Fibroblast of lung (primary cell): ENCODE data around the gene TTL. TPM values are rescaled to one million over a fixed set of nuclear protein-coding genes. Genes with fewer than 3 reads are reported as not detected.
"Not testable (repeated sequence)": the region's sequence is repeated elsewhere in the genome, so short reads cannot be mapped to it uniquely, and the experiment has no call there.

Experiments
- DNase-seq, 2 donors: peaks; one replicate each; pipeline versions ENCODE4 v3.0.0 to v3.0.0-alpha.2; 2010; ENCODE audit warnings: low read depth in 2 of 2
- H2AFZ ChIP-seq: 2 replicates; pipeline ENCODE4 v1.5.1; 2012; ENCODE audit warnings: low read length, control low read depth, inconsistent platforms
- H3K27ac ChIP-seq: 2 replicates; pipeline ENCODE4 v1.5.1; 2011; ENCODE audit warnings: low read length, control low read depth; ENCODE audit not compliant: insufficient read depth
- H3K27me3 ChIP-seq: 2 replicates; pipeline ENCODE4 v1.5.1; 2011; ENCODE audit warnings: mild to moderate bottlenecking, low read length; ENCODE audit not compliant: control insufficient read depth, insufficient read depth
- H3K36me3 ChIP-seq: 2 replicates; pipeline ENCODE4 v1.5.1; 2011; ENCODE audit warnings: low read length; ENCODE audit not compliant: control insufficient read depth, insufficient read depth
- H3K4me1 ChIP-seq: 2 replicates; pipeline ENCODE4 v1.5.1; 2011; ENCODE audit warnings: low read length; ENCODE audit not compliant: control insufficient read depth, insufficient read depth; ENCODE audit errors: extremely low read depth
- H3K4me2 ChIP-seq: 2 replicates; pipeline ENCODE4 v1.5.1; 2011; ENCODE audit warnings: low read length, control low read depth; ENCODE audit not compliant: insufficient read depth; ENCODE audit errors: extremely low read depth
- H3K4me3 ChIP-seq, 4 experiments: fragments of 200-600 bp in 1 of 4; sonication (generic) in 1 of 4; replicated peaks in 1 of 4; 2 replicates each; pipeline ENCODE4 v1.5.1; 2011 to 2016; ENCODE audit warnings: low read length in 4 of 4, low read depth in 3 of 4, mild to moderate bottlenecking in 3 of 4, control low read depth in 2 of 4, inconsistent platforms in 1 of 4, mixed read lengths in 1 of 4; ENCODE audit not compliant: insufficient read depth in 1 of 4; ENCODE audit errors: control extremely low read depth in 1 of 4
- H3K79me2 ChIP-seq: 2 replicates; pipeline ENCODE4 v1.5.1; 2012; ENCODE audit warnings: mild to moderate bottlenecking, low read length, inconsistent platforms; ENCODE audit not compliant: control insufficient read depth, insufficient read depth
- H3K9ac ChIP-seq: 2 replicates; pipeline ENCODE4 v1.5.1; 2011; ENCODE audit warnings: mild to moderate bottlenecking, low read length, control low read depth; ENCODE audit not compliant: insufficient read depth
- H3K9me3 ChIP-seq: 2 replicates; pipeline ENCODE4 v1.5.1; 2012; ENCODE audit warnings: low read depth, low read length; ENCODE audit not compliant: control insufficient read depth, insufficient read depth
- H4K20me1 ChIP-seq: 2 replicates; pipeline ENCODE4 v1.5.1; 2011; ENCODE audit warnings: low read length; ENCODE audit not compliant: control insufficient read depth, insufficient read depth; ENCODE audit errors: extremely low read depth
- polyA plus RNA-seq, 2 donors: library from polyadenylated mRNA; depleted of rRNA in 1 of 2; stranded (reverse) in 1 of 2; unstranded in 1 of 2; fragments of >200 nt; gene quantifications; 2 replicates each; pipeline ENCODE4 v1.2.1, GENCODE V29; 2011 to 2012; ENCODE audit warnings: missing spikeins in 1 of 2
- total RNA-seq: library from RNA; depleted of rRNA; stranded (reverse); fragments of >200 nt; gene quantifications from 2 replicates; pipeline ENCODE4 v1.2.1, GENCODE V29; 2014
- TF ChIP-seq, protein P1 (sequence below), 2 donors: IDR thresholded peaks in 1 of 2; conservative IDR thresholded peaks in 1 of 2; 1 replicate in 1 of 2; 2 replicates in 1 of 2; pipeline ENCODE4 v1.5.1; 2011 to 2012; ENCODE audit warnings: low read length in 2 of 2, control low read depth in 1 of 2, inconsistent platforms in 1 of 2, low read depth in 1 of 2, mild to moderate bottlenecking in 1 of 2

TTL gene
- total and polyA plus RNA-seq, 2 donors (not counting 1 experiment from before 2014, with no cell fraction given): 28.2 to 30.9 TPM

DNA sequence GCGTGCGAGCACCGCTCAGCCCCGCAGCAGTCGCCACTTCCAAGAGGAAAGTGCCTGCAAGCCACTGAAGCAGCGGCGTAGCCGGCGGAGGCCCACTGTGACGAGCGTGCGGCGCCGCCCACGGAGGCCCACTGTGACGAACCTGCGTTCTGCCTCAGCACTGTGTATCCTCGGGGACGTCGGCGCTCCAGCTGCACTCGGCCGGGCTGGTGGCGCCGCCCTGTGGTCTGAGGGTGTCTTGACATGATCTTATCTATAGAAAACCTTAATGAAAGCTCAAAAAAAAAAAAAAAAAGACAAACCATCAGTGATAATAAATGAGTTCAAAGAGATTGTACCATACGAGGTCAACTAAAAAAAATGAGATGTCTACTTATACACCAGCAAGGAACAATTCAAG is 48.5 kb upstream of the TTL start, which contains the start of gene RGPD8:
TSS of gene RGPD8 (minus strand) at position 166 of the 400 bp plus-strand sequence. CDS start 192 bp downstream, outside the sequence.
- TF ChIP-seq, protein P1, sequence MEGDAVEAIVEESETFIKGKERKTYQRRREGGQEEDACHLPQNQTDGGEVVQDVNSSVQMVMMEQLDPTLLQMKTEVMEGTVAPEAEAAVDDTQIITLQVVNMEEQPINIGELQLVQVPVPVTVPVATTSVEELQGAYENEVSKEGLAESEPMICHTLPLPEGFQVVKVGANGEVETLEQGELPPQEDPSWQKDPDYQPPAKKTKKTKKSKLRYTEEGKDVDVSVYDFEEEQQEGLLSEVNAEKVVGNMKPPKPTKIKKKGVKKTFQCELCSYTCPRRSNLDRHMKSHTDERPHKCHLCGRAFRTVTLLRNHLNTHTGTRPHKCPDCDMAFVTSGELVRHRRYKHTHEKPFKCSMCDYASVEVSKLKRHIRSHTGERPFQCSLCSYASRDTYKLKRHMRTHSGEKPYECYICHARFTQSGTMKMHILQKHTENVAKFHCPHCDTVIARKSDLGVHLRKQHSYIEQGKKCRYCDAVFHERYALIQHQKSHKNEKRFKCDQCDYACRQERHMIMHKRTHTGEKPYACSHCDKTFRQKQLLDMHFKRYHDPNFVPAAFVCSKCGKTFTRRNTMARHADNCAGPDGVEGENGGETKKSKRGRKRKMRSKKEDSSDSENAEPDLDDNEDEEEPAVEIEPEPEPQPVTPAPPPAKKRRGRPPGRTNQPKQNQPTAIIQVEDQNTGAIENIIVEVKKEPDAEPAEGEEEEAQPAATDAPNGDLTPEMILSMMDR (conservative IDR thresholded peaks at IDR 0.05 in 1 of 2, IDR thresholded peaks at IDR 0.05 in 1 of 2; ENCODE audit: low read depth in 1 of 2, low read length in 2 of 2): peak; percentile 43
- H3K9ac ChIP-seq: peak within 1 kb of the TSS; percentile 16
- peak within 1 kb of the TSS in 3 of 4 experiments; percentile 29 to 50 (median 29) for H3K4me3 ChIP-seq
- peak within 1 kb of the TSS; percentile 44 for H3K4me2 ChIP-seq
- H3K27me3 ChIP-seq, H3K4me1 ChIP-seq, H3K9me3 ChIP-seq, H3K79me2 ChIP-seq, H2AFZ ChIP-seq, H3K27ac ChIP-seq, H3K36me3 ChIP-seq, H4K20me1 ChIP-seq: not testable (repeated sequence)
- peak; percentile 72 to 84 for DNase-seq

- Histone ChIP-seq H3K4me2 (no peak overlapping the region), H3K9ac (no peak overlapping the region), H3K27ac (no peak overlapping the region), H3K36me3 (no peaks in the 10 kb centered on the region), H3K79me2 (no peaks in the 10 kb centered on the region), H3K4me3 (no peak overlapping the region), H3K27me3 (no peaks in the 10 kb centered on the region), H2AFZ (no peak overlapping the region), H3K4me1 (no peaks in the 10 kb centered on the region), H4K20me1 (no peaks in the 10 kb centered on the region), H3K9me3 (no peaks in the 10 kb centered on the region)
- DNase-seq: no peak
- TF ChIP-seq, protein P1 (conservative IDR thresholded peaks at IDR 0.05 in 1 of 2, IDR thresholded peaks at IDR 0.05 in 1 of 2; ENCODE audit: low read depth in 1 of 2, low read length in 2 of 2): no peak
Measured at GRCh38 chr2:112433932-112434730, 47.8 kb upstream of the TTL start.

- not testable (repeated sequence) for H3K27ac ChIP-seq, H2AFZ ChIP-seq, H3K4me1 ChIP-seq, H3K9me3 ChIP-seq, H4K20me1 ChIP-seq, H3K79me2 ChIP-seq, H3K9ac ChIP-seq, DNase-seq, H3K27me3 ChIP-seq, H3K36me3 ChIP-seq, H3K4me2 ChIP-seq, H3K4me3 ChIP-seq
Measured at GRCh38 chr2:112434890-112435715, 46.9 kb upstream of the TTL start.

- H4K20me1 ChIP-seq, H2AFZ ChIP-seq, H3K4me2 ChIP-seq, H3K79me2 ChIP-seq, H3K9ac ChIP-seq, H3K27ac ChIP-seq, H3K9me3 ChIP-seq, H3K4me3 ChIP-seq, DNase-seq, H3K27me3 ChIP-seq, H3K36me3 ChIP-seq, H3K4me1 ChIP-seq: not testable (repeated sequence)
Measured at GRCh38 chr2:112435716-112436431, 46.1 kb upstream of the TTL start.

DNA sequence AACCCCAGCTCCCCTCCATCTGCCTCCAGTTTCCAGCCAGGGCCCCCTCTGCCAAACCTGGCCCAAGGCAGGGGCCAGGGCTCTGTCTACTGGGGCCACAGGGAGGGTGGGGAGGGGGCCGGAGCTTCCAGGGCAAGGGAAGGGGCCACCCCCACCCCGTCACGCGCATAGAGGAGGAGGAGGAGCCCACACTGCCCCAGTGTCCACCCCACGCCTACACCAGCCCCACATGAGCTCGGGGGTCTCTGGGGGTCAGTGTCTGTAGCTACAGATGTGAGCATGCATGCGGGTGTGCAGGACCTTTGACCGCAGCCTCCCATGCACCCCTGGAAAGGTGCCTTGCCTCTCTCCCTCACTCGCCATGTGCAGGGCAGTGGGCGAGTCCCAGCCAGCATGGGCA is 45.0 kb upstream of the TTL start:
- not testable (repeated sequence) for H3K27ac ChIP-seq, H3K4me3 ChIP-seq, H3K79me2 ChIP-seq, DNase-seq, H3K9me3 ChIP-seq, H2AFZ ChIP-seq, H4K20me1 ChIP-seq, H3K4me1 ChIP-seq, H3K4me2 ChIP-seq, H3K36me3 ChIP-seq, H3K27me3 ChIP-seq, H3K9ac ChIP-seq
